AG04450 (cell line): Measurements from ENCODE around the gene PSMD13. TPM values are rescaled to one million over a fixed set of nuclear protein-coding genes. Genes with fewer than 3 reads are reported as not detected.
A peak's percentile ranks its signal among the peaks of the same experiment; 100 is the strongest.

Experiments
- CTCF ChIA-PET: fragments of 300-600, 350-600 bp; formaldehyde crosslinking; extraction: SDS; loops from one replicate; lab custom pipeline; 2022; ENCODE audit warnings: antibody characterized with exemption, inconsistent platforms; lab: Charles Lee
- POLR2A ChIA-PET: fragments of 350-600 bp; formaldehyde crosslinking; extraction: SDS; loops from one replicate; lab custom pipeline; 2021; ENCODE audit warnings: antibody characterized with exemption, inconsistent platforms; lab: Yijun Ruan, JAX
- DNase-seq: peaks from one replicate; pipeline ENCODE4 v3.0.0-alpha.2; 2011; ENCODE audit warnings: low read depth, low spot score
- H3K27ac ChIP-seq: one replicate; pipeline ENCODE4 v1.5.1; 2012; ENCODE audit warnings: low read depth, low read length, control low read depth
- H3K27me3 ChIP-seq: one replicate; pipeline ENCODE4 v1.6.0; 2012; ENCODE audit warnings: low read length; ENCODE audit not compliant: control insufficient read depth, insufficient read depth
- H3K4me3 ChIP-seq: 2 replicates; pipeline ENCODE4 v1.5.1; 2011; ENCODE audit warnings: mild to moderate bottlenecking, low read depth, low read length, control low read depth
- H3K9me3 ChIP-seq: 2 replicates; pipeline ENCODE4 v1.5.1; 2012; ENCODE audit warnings: low read length; ENCODE audit not compliant: control insufficient read depth, insufficient read depth
- CTCF ChIP-seq: IDR thresholded peaks from 2 replicates; pipeline ENCODE4 v1.5.1; 2011; ENCODE audit warnings: low read depth, low read length, control low read depth, inconsistent platforms
- polyA plus RNA-seq: library from polyadenylated mRNA; depleted of rRNA; stranded (reverse); fragments of >200 nt; gene quantifications from 2 replicates; pipeline ENCODE4 v1.2.3, GENCODE V29; 2011

Gene PSMD13
- polyA plus RNA-seq, 1 experiment, result 148 TPM

- H3K27me3 ChIP-seq, result peaks cover 26% of the 10 kb centered on the region
- CTCF ChIA-PET, result no interaction called here
- no peak for TF ChIP-seq CTCF
- DNase-seq, result no peak
- H3K27ac ChIP-seq, result no peak overlapping the region
- H3K9me3 ChIP-seq, result no peaks in the 10 kb centered on the region; the same call in 1 of the 2 replicates
- POLR2A ChIA-PET, result no interaction called here
- H3K4me3 ChIP-seq, result peak overlapping the region; percentile 57
Measured at GRCh38 chr11:287821-288477, 51.2 kb downstream of the PSMD13 start.

- DNase-seq, result no peak
- no peak for TF ChIP-seq CTCF
- Histone ChIP-seq H3K9me3 (no peaks in the 10 kb centered on the region; the same call in 1 of the 2 replicates), H3K27me3 (peaks cover 26% of the 10 kb centered on the region), H3K4me3 (peak within 1 kb of the TSS; percentile 57), H3K27ac (no peak within 1 kb of the TSS)
- POLR2A ChIA-PET, result interaction anchor here (1.1 kb wide), 1 partner anchor 67 kb away, joined by 3 read pairs; no protein-coding TSS in a partner anchor
- CTCF ChIA-PET, result interaction anchor here (0.8 kb wide), 1 partner anchor 12 kb away, joined by 3 read pairs; no protein-coding TSS in a partner anchor
Measured at GRCh38 chr11:288478-289397, 52.0 kb downstream of the PSMD13 start, which contains the start of gene PGGHG. Gene PGGHG, plus strand, starts transcription at chr11:289126. Its CDS starts 691 bp downstream, at chr11:289817.

GRCh38 chr11:289398-289711 is 52.6 kb downstream of the PSMD13 start:
- H3K9me3 ChIP-seq, result no peaks in the 10 kb centered on the region; the same call in 1 of the 2 replicates
- no peak for DNase-seq
- peaks cover 21% of the 10 kb centered on the region for H3K27me3 ChIP-seq
- peak overlapping the region; percentile 43 for H3K4me3 ChIP-seq
- no peak overlapping the region for H3K27ac ChIP-seq
- TF ChIP-seq CTCF, result no peak
- POLR2A ChIA-PET, result interaction anchor here (1.1 kb wide), 1 partner anchor 66 kb away, joined by 3 read pairs; no protein-coding TSS in a partner anchor
- CTCF ChIA-PET, result interaction anchor here (0.8 kb wide), 1 partner anchor 11 kb away, joined by 3 read pairs; no protein-coding TSS in a partner anchor

- no peaks in the 10 kb centered on the region; the same call in 1 of the 2 replicates for H3K9me3 ChIP-seq
- ChIA-PET POLR2A (interaction anchor here (1.1 kb wide), 1 partner anchor 66 kb away, joined by 3 read pairs; no protein-coding TSS in a partner anchor), CTCF (interaction anchor here (0.8 kb wide), 1 partner anchor 11 kb away, joined by 3 read pairs; no protein-coding TSS in a partner anchor)
- H3K27me3 ChIP-seq, result peaks cover 21% of the 10 kb centered on the region
- DNase-seq, result no peak
- no peak for TF ChIP-seq CTCF
- H3K4me3 ChIP-seq, result peak overlapping the region; percentile 43
- no peak overlapping the region for H3K27ac ChIP-seq
Measured at GRCh38 chr11:289712-290620, 53.2 kb downstream of the PSMD13 start.
